ENCODE results near the gene CDH13. TPM values are rescaled to one million over a fixed set of nuclear protein-coding genes. Genes with fewer than 3 reads are reported as not detected.

CDH13 gene
- total and polyA plus RNA-seq, 10 of the 15 experiments (the other 5 are each of a cell fraction or from before 2014, with no cell fraction given) = under 0.01 to 0.05 TPM; not detected in 8

DNA sequence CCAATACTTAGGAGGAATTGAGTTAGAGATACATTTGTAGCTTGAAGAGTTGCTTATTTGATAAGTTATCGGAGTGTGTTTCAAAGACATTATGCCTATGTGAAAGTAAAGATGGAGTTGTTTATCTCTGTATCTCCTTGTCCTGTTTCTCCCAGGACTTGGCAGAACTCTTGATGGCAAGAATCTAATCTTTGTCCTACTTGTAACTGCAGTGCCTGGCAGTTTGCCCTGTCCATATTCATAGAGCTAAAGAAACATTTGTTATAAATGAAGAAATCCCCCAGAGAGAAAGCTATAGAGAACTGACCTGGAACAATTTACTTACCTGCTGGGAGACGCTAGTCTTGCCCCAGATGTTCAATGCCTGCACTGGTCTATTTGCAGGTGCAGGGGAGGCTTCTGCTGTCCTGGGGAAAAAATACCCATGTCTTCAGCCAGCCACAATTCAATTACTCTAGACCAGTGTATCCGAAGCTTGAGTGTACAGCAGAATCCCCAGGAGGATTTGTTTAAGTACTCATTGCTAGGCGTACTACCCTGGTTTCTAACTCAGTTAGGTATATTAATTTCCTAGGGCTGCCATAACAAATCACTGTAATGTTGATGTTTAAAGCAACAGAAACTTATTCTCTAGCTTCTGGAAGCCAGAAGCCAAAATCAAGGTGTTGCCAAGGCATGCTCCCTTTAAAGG, 771.0 kb downstream of the CDH13 start (continued):
- TF ChIP-seq, protein P1, sequence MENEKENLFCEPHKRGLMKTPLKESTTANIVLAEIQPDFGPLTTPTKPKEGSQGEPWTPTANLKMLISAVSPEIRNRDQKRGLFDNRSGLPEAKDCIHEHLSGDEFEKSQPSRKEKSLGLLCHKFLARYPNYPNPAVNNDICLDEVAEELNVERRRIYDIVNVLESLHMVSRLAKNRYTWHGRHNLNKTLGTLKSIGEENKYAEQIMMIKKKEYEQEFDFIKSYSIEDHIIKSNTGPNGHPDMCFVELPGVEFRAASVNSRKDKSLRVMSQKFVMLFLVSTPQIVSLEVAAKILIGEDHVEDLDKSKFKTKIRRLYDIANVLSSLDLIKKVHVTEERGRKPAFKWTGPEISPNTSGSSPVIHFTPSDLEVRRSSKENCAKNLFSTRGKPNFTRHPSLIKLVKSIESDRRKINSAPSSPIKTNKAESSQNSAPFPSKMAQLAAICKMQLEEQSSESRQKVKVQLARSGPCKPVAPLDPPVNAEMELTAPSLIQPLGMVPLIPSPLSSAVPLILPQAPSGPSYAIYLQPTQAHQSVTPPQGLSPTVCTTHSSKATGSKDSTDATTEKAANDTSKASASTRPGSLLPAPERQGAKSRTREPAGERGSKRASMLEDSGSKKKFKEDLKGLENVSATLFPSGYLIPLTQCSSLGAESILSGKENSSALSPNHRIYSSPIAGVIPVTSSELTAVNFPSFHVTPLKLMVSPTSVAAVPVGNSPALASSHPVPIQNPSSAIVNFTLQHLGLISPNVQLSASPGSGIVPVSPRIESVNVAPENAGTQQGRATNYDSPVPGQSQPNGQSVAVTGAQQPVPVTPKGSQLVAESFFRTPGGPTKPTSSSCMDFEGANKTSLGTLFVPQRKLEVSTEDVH (IDR thresholded peaks at IDR 0.05; ENCODE audit: low read depth, partially characterized antibody) = no peak
- TF ChIP-seq EED (IDR thresholded peaks at IDR 0.05; ENCODE audit: low read depth) (no peak), STAT1 (conservative IDR thresholded peaks at IDR 0.05) (no peak)

DNA sequence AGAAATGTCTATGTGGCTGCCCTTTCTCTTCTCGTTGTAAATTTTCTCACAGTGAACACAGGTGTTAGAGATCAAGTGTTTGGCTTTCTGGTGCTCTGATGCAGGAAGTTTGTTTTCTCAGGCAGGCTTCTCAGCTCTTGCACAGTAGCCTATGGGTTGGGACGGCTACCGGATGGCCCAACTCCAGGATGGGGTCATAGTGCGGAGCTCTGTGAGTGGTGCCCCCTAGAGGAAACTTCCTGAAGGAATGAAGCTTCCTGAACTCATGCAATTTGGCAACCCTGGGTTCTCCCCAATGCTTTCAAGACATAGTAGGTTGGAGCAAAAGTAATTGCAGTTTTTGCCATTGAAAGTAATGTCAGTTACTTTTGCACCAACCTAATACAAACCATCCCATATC, 773.5 kb downstream of the CDH13 start:
- no peaks in the 10 kb centered on the region for H4K20me1 ChIP-seq (ENCODE audit: control insufficient read depth, insufficient read depth)
- no peak for FAIRE-seq
- no peaks in the 10 kb centered on the region for H3K27me3 ChIP-seq (replicated peaks in 1 of 2; ENCODE audit: control insufficient read depth in 2 of 2, insufficient read depth in 2 of 2, low read length in 1 of 2)
- no peaks in the 10 kb centered on the region for H3K79me2 ChIP-seq (ENCODE audit: control insufficient read depth, insufficient read depth, low read length)
- POLR2A ChIA-PET = no interaction called here
- no peak overlapping the region for H3K4me3 ChIP-seq
- H2AFZ ChIP-seq (ENCODE audit: control insufficient read depth, low read depth, low read length) = no peak overlapping the region
- CTCF ChIA-PET = interaction anchor here (1.1 kb wide), 1 partner anchor 24 kb away, joined by 3 read pairs; no protein-coding TSS in a partner anchor
- H3K36me3 ChIP-seq (ENCODE audit: control insufficient read depth in 2 of 2, insufficient read depth in 2 of 2, low read length in 1 of 2) = no peaks in the 10 kb centered on the region
- H3K27ac ChIP-seq (ENCODE audit: control insufficient read depth, insufficient read depth) = no peak overlapping the region
- no peak for DNase-seq (ENCODE audit: low read depth, low spot score)
- intact Hi-C loops (cut with micrococcal nuclease; ENCODE audit: unreplicated experiment) = no loop called here
- no peaks in the 10 kb centered on the region for H3K4me1 ChIP-seq (ENCODE audit: control insufficient read depth, insufficient read depth, low read length)
- H3K4me2 ChIP-seq (ENCODE audit: control insufficient read depth, insufficient read depth) = no peak overlapping the region
- WGBS (ENCODE audit: insufficient coverage, insufficient replicate concordance, low lambda C conversion rate, missing lambda C conversion rate) = 25% methylated on average over 4 of the region's 4 CpGs
- H3K9me3 ChIP-seq (replicated peaks; ENCODE audit: control insufficient read depth, insufficient read depth, low read length) = no peaks in the 10 kb centered on the region
- no peak overlapping the region for H3K9ac ChIP-seq (ENCODE audit: control insufficient read depth, insufficient read depth, low read length)
- in situ Hi-C loops (cut with MboI) = no loop called here
- SMC1A ChIA-PET (ENCODE audit: uncharacterized antibody, unreplicated experiment) = no interaction called here
- ATAC-seq = no peak
- RAD21 ChIA-PET (ENCODE audit: unreplicated experiment) = no interaction called here
- BruUV-seq (replicated peaks) = no TSS peak
- TF ChIP-seq IRF4 (IDR thresholded peaks at IDR 0.05; ENCODE audit: low read depth, low read length) (no peak), KDM1A (IDR thresholded peaks at IDR 0.05; ENCODE audit: borderline replicate concordance) (no peak), RCOR1 (conservative IDR thresholded peaks at IDR 0.05; ENCODE audit: low read depth, low read length) (no peak), NFIC (IDR thresholded peaks at IDR 0.05; ENCODE audit: low read depth, low read length) (no peak), EGR1 (IDR thresholded peaks at IDR 0.05; ENCODE audit: borderline replicate concordance in 1 of 2, low read depth in 2 of 2, low read length in 2 of 2) (no peak), SMARCA5 (IDR thresholded peaks at IDR 0.05) (no peak), MYC (IDR thresholded peaks at IDR 0.05; ENCODE audit: insufficient read depth, insufficient read length, insufficient replicate concordance, low read length, severe bottlenecking) (no peak), MXI1 (IDR thresholded peaks at IDR 0.05; ENCODE audit: low read depth, low read length) (no peak), SP1 (IDR thresholded peaks at IDR 0.05; ENCODE audit: low read depth, low read length) (no peak), FOS (IDR thresholded peaks at IDR 0.05; ENCODE audit: borderline replicate concordance, extremely low read depth, insufficient read length) (no peak), CHD1 (IDR thresholded peaks at IDR 0.05; ENCODE audit: low read depth, low read length) (no peak)
- TF ChIP-seq, protein P2, sequence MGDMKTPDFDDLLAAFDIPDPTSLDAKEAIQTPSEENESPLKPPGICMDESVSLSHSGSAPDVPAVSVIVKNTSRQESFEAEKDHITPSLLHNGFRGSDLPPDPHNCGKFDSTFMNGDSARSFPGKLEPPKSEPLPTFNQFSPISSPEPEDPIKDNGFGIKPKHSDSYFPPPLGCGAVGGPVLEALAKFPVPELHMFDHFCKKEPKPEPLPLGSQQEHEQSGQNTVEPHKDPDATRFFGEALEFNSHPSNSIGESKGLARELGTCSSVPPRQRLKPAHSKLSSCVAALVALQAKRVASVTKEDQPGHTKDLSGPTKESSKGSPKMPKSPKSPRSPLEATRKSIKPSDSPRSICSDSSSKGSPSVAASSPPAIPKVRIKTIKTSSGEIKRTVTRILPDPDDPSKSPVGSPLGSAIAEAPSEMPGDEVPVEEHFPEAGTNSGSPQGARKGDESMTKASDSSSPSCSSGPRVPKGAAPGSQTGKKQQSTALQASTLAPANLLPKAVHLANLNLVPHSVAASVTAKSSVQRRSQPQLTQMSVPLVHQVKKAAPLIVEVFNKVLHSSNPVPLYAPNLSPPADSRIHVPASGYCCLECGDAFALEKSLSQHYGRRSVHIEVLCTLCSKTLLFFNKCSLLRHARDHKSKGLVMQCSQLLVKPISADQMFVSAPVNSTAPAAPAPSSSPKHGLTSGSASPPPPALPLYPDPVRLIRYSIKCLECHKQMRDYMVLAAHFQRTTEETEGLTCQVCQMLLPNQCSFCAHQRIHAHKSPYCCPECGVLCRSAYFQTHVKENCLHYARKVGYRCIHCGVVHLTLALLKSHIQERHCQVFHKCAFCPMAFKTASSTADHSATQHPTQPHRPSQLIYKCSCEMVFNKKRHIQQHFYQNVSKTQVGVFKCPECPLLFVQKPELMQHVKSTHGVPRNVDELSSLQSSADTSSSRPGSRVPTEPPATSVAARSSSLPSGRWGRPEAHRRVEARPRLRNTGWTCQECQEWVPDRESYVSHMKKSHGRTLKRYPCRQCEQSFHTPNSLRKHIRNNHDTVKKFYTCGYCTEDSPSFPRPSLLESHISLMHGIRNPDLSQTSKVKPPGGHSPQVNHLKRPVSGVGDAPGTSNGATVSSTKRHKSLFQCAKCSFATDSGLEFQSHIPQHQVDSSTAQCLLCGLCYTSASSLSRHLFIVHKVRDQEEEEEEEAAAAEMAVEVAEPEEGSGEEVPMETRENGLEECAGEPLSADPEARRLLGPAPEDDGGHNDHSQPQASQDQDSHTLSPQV (IDR thresholded peaks at IDR 0.05) = no peak
- TF ChIP-seq, protein P3, sequence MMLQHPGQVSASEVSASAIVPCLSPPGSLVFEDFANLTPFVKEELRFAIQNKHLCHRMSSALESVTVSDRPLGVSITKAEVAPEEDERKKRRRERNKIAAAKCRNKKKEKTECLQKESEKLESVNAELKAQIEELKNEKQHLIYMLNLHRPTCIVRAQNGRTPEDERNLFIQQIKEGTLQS (IDR thresholded peaks at IDR 0.05; ENCODE audit: borderline replicate concordance, extremely low read depth, low read depth, low read length) = no peak
